Subcutaneous adipose tissue (tissue), 4 donors: ENCODE measurements around the gene FKBP2. TPM values are rescaled to one million over a fixed set of nuclear protein-coding genes. Genes with fewer than 3 reads are reported as not detected.

ENCODE experiments used
- CTCF ChIP-seq: fragments of 450-650 bp; IDR thresholded peaks from one replicate; pipeline ENCODE4 v1.5.1; 2016; ENCODE audit warnings: low read depth, mild to moderate bottlenecking, control low read depth, antibody characterized with exemption, moderate library complexity
- total RNA-seq, 4 donors: library from RNA; depleted of rRNA; stranded (reverse); fragments of >200 nt; gene quantifications; one replicate each; pipeline ENCODE4 v1.1.0, GENCODE V29; 2016

The FKBP2 gene
- total RNA-seq, 4 donors from 2014 or later, result 32.0 to 40.9 (median 36.7) TPM

- TF ChIP-seq CTCF, result no peak
These were observed 28.1 kb downstream of the FKBP2 start for GRCh38 chr11:64268893-64269539.

GRCh38 chr11:64269540-64270220 lies 28.8 kb downstream of the FKBP2 start:
- no peak for TF ChIP-seq CTCF

- TF ChIP-seq CTCF, result no peak
These were observed 34.3 kb downstream of the FKBP2 start for GRCh38 chr11:64275031-64275800.

GRCh38 chr11:64275841-64276240 lies 34.9 kb downstream of the FKBP2 start:
- TF ChIP-seq CTCF, result no peak

GRCh38 chr11:64276653-64277431 lies 35.9 kb downstream of the FKBP2 start:
- TF ChIP-seq CTCF, result no peak

- no peak for TF ChIP-seq CTCF
These were observed 37.8 kb downstream of the FKBP2 start for GRCh38 chr11:64278576-64279190.
